ENCODE data around the gene IL17RE. TPM values are rescaled to one million over a fixed set of nuclear protein-coding genes. Genes with fewer than 3 reads are reported as not detected.
A peak's percentile ranks its signal among the peaks of the same experiment; 100 is the strongest.

Gene IL17RE
- total and polyA plus RNA-seq, 9 of the 15 experiments (the other 6 are each of a cell fraction or from before 2014, with no cell fraction given) = 0.32 to 1.9 (median 0.51) TPM; not detected in 4

DNA sequence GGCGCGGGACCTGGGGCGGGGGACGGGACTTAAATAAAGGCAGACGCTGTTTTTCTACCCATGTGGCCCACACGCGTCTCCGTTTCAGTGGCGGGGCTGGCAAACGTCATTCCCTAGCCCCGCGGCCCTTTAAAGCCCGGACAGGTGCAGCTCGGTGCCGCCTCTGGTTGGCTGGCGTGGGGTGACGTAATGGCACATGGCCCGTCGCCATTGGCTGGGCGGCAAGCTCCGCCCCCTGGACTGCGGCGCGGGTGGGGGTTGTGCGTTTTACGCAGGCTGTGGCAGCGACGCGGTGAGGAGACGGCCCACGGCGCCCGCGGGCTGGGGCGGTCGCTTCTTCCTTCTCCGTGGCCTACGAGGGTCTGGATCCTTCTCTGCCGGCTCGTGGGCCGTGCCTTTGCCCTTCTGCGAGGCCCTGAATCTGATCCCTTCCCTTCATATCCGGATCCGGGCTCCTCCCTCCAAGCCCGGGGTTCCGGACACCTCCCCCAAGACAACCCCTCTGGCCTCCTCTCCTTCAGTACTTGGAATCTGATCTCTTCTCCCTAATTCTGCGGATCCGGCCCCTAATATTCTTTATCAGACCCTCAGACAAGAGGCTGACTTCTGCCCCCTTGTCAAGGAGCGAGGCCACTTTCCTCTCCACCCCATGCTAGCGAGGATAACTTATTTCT, 31.1 kb downstream of the IL17RE start, which contains the start of gene CRELD1 (continued):
- TF ChIP-seq CCNT2 (IDR thresholded peaks at IDR 0.05; ENCODE audit: borderline replicate concordance, extremely low read depth, insufficient read length, low read depth, low read length) (peak; percentile 83), ZNF717 (CRISPR knock-in tag; IDR thresholded peaks at IDR 0.05) (no peak), NR2C2 (CRISPR knock-in tag; IDR thresholded peaks at IDR 0.05) (peak; percentile 69), NR2C2 (tag; IDR thresholded peaks at IDR 0.05) (no peak), RCOR1 (IDR thresholded peaks at IDR 0.05; ENCODE audit: borderline replicate concordance in 1 of 2, low read depth in 2 of 2, low read length in 2 of 2) (peak in 1 of 2 experiments; percentile 3; a peak in 1 of 4 replicates), ARNT (IDR thresholded peaks at IDR 0.05) (peak in 1 of 2 experiments; percentile 74; a peak in 1 of 4 replicates), SMC3 (conservative IDR thresholded peaks at IDR 0.05; ENCODE audit: insufficient read depth, low read depth, low read length) (0 out of 2 replicates have a peak, but pooled peaks have one; percentile 1), GABPB1 (CRISPR knock-in tag; IDR thresholded peaks at IDR 0.05) (peak; percentile 14; the same call in 1 of the 2 replicates), KAT7 (CRISPR knock-in tag; IDR thresholded peaks at IDR 0.05; ENCODE audit: borderline replicate concordance) (no peak), ATF1 (CRISPR knock-in tag; IDR thresholded peaks at IDR 0.05) (peak; percentile 70), ATF1 (tag; IDR thresholded peaks at IDR 0.05) (peak; percentile 96), SP2 (IDR thresholded peaks at IDR 0.05; ENCODE audit: extremely low read depth, low read depth, low read length, poor library complexity, severe bottlenecking) (peak; percentile 24), JUN (IDR thresholded peaks at IDR 0.05; ENCODE audit: borderline replicate concordance, low read depth, low read length) (peak; percentile 88), JUN (CRISPR knock-in tag; IDR thresholded peaks at IDR 0.05; ENCODE audit: borderline replicate concordance) (peak; percentile 11; the same call in 1 of the 2 replicates), ELF1 (tag; IDR thresholded peaks at IDR 0.05) (peak; percentile 58)
- TF ChIP-seq, protein P1, sequence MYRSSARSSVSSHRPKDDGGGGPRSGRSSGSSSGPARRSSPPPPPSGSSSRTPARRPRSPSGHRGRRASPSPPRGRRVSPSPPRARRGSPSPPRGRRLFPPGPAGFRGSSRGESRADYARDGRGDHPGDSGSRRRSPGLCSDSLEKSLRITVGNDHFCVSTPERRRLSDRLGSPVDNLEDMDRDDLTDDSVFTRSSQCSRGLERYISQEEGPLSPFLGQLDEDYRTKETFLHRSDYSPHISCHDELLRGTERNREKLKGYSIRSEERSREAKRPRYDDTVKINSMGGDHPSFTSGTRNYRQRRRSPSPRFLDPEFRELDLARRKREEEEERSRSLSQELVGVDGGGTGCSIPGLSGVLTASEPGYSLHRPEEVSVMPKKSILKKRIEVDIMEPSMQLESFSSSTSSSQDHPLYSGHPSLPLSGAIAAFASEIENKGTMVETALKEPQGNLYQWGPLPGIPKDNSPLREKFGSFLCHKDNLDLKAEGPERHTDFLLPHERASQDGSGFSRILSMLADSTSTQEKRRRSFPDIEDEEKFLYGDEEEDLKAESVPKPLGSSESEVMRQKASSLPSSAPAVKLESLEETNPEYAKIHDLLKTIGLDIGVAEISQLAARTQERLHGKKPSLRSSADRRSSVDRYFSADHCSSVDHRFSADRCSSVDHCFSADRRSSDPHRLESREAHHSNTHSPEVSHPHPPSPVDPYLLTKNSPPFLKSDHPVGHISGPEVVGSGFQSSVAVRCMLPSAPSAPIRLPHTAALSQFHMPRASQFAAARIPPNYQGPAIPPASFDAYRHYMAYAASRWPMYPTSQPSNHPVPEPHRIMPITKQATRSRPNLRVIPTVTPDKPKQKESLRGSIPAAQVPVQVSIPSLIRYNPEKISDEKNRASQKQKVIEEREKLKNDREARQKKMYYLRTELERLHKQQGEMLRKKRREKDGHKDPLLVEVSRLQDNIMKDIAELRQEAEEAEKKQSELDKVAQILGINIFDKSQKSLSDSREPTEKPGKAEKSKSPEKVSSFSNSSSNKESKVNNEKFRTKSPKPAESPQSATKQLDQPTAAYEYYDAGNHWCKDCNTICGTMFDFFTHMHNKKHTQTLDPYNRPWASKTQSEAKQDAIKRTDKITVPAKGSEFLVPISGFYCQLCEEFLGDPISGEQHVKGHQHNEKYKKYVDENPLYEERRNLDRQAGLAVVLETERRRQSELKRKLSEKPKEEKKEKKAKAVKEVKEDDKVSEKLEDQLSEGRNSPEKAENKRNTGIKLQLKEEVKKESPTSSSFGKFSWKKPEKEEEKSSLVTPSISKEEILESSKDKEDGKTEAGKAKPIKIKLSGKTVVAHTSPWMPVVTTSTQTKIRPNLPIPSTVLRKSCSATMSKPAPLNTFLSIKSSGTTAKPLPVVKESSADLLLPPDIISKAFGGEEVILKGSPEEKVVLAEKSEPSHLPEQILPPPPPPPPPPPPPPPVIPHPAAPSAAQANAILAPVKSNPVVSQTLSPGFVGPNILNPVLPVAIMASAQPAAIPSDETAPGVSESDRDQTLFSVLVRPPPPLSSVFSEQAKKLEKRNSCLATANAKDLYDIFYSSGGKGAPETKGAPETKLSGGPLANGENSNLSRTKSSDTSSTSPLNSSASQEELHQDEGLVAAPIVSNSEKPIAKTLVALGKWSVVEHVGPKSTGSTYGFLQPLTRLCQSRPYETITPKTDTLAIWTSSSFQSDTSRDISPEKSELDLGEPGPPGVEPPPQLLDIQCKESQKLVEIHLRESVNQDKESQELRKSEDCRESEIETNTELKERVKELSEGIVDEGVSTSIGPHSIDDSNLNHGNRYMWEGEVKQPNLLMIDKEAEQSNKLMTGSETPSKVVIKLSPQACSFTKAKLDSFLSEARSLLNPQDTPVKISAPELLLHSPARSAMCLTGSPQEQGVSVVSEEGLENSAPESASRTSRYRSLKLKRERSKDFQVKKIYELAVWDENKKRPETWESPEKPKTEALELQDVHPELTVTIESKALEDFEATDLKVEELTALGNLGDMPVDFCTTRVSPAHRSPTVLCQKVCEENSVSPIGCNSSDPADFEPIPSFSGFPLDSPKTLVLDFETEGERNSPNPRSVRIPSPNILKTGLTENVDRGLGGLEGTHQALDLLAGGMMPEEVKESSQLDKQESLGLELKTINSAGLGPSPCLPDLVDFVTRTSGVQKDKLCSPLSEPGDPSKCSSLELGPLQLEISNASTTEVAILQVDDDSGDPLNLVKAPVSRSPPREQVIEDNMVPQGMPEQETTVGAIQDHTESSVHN (IDR thresholded peaks at IDR 0.05; ENCODE audit: borderline replicate concordance in 1 of 2, low read depth in 1 of 2) = no peak
- TF ChIP-seq, protein P2, sequence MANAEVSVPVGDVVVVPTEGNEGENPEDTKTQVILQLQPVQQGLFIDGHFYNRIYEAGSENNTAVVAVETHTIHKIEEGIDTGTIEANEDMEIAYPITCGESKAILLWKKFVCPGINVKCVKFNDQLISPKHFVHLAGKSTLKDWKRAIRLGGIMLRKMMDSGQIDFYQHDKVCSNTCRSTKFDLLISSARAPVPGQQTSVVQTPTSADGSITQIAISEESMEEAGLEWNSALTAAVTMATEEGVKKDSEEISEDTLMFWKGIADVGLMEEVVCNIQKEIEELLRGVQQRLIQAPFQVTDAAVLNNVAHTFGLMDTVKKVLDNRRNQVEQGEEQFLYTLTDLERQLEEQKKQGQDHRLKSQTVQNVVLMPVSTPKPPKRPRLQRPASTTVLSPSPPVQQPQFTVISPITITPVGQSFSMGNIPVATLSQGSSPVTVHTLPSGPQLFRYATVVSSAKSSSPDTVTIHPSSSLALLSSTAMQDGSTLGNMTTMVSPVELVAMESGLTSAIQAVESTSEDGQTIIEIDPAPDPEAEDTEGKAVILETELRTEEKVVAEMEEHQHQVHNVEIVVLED (CRISPR knock-in tag; IDR thresholded peaks at IDR 0.05) = peak; percentile 90

All from K562 (cell line).